HG03025 (cell line): Measurements from ENCODE around the gene UNC5C.

Experiments used
- ATAC-seq: cut with Tn5 transposase; IDR thresholded peaks from one replicate; pipeline ENCODE4 v1.9.1; 2021; ENCODE audit warnings: mild to moderate bottlenecking, moderate library complexity; ENCODE audit not compliant: unreplicated experiment, low FRiP score

The UNC5C gene

GRCh38 chr4:95288552-95288951 lies 260.2 kb downstream of the UNC5C start:
- no peak for ATAC-seq

GRCh38 chr4:95285797-95286196 lies 263.0 kb downstream of the UNC5C start:
- ATAC-seq: no peak

- no peak for ATAC-seq
These were observed 264.1 kb downstream of the UNC5C start for GRCh38 chr4:95284655-95285054.

- no peak for ATAC-seq
These were observed 265.5 kb downstream of the UNC5C start for GRCh38 chr4:95283320-95283719.

- ATAC-seq: no peak
These were observed 276.0 kb downstream of the UNC5C start for GRCh38 chr4:95272797-95273196.

GRCh38 chr4:95272036-95272435 lies 276.7 kb downstream of the UNC5C start:
- ATAC-seq: no peak

GRCh38 chr4:95268819-95269565 lies 279.8 kb downstream of the UNC5C start:
- ATAC-seq: no peak

- no peak for ATAC-seq
These were observed 281.7 kb downstream of the UNC5C start for GRCh38 chr4:95267081-95267480.

GRCh38 chr4:95265814-95266740 lies 282.7 kb downstream of the UNC5C start:
- ATAC-seq: no peak

- ATAC-seq: no peak
These were observed 283.9 kb downstream of the UNC5C start for GRCh38 chr4:95264843-95265242.

GRCh38 chr4:95263960-95264359 lies 284.8 kb downstream of the UNC5C start:
- ATAC-seq: no peak

- no peak for ATAC-seq
These were observed 285.4 kb downstream of the UNC5C start for GRCh38 chr4:95263391-95263790.

- ATAC-seq: no peak
These were observed 292.5 kb downstream of the UNC5C start for GRCh38 chr4:95256108-95256835.

- ATAC-seq: no peak
These were observed 293.2 kb downstream of the UNC5C start for GRCh38 chr4:95255396-95256107.

GRCh38 chr4:95251568-95251967 lies 297.2 kb downstream of the UNC5C start:
- ATAC-seq: no peak

GRCh38 chr4:95250544-95251137 lies 298.1 kb downstream of the UNC5C start:
- no peak for ATAC-seq

- no peak for ATAC-seq
These were observed 299.2 kb downstream of the UNC5C start for GRCh38 chr4:95249426-95250021.

GRCh38 chr4:95248720-95249425 lies 299.9 kb downstream of the UNC5C start:
- no peak for ATAC-seq

GRCh38 chr4:95243892-95244291 lies 304.9 kb downstream of the UNC5C start:
- no peak for ATAC-seq
